GM18507 (cell line): ENCODE results near the gene RBM4.
"Not testable (repeated sequence)": the region's sequence is repeated elsewhere in the genome, so short reads cannot be mapped to it uniquely, and the experiment has no call there.

Source experiments
- DNase-seq: peaks from one replicate; pipeline ENCODE4 v3.0.0; 2011; ENCODE audit warnings: low read depth; ENCODE audit not compliant: insufficient read length; ENCODE audit errors: extremely low spot score
- FAIRE-seq: peaks from 2 replicates; lab custom pipeline; 2011; peaks lifted over from hg19 to GRCh38; lab: Jason Lieb, UNC

The RBM4 gene

GRCh38 chr11:66614073-66614472 is 24.4 kb upstream of the RBM4 start:
- DNase-seq (no peak), FAIRE-seq (no peak)

GRCh38 chr11:66616379-66617154 is 21.9 kb upstream of the RBM4 start, which contains the start of gene RBM14:
Gene RBM14 (plus strand): TSS chr11:66616630. CDS start chr11:66616721, 91 bp downstream.
- FAIRE-seq (peak; percentile 93), DNase-seq (peak; percentile 98)

GRCh38 chr11:66617155-66617834 is 21.2 kb upstream of the RBM4 start:
- no peak for DNase-seq
- FAIRE-seq = no peak

- DNase-seq = no peak
- no peak for FAIRE-seq
These were observed 19.4 kb upstream of the RBM4 start for GRCh38 chr11:66619080-66619554.

- DNase-seq (no peak), FAIRE-seq (no peak)
These were observed 14.1 kb upstream of the RBM4 start for GRCh38 chr11:66624450-66624849.

- DNase-seq (no peak), FAIRE-seq (no peak)
These were observed 13.3 kb upstream of the RBM4 start for GRCh38 chr11:66625041-66625751.

GRCh38 chr11:66625752-66626149 is 12.8 kb upstream of the RBM4 start:
- FAIRE-seq (no peak), DNase-seq (no peak)

- no peak for FAIRE-seq
- DNase-seq = no peak
These were observed 12.1 kb upstream of the RBM4 start for GRCh38 chr11:66626382-66626781.

- DNase-seq (no peak), FAIRE-seq (no peak)
These were observed 11.6 kb upstream of the RBM4 start for GRCh38 chr11:66626926-66627325.

- no peak for DNase-seq
- FAIRE-seq = no peak
These were observed 10.4 kb upstream of the RBM4 start for GRCh38 chr11:66628061-66628603.

GRCh38 chr11:66629356-66629755 is 9.1 kb upstream of the RBM4 start:
- DNase-seq = no peak
- FAIRE-seq = no peak

GRCh38 chr11:66631883-66632282 is 6.6 kb upstream of the RBM4 start:
- DNase-seq (no peak), FAIRE-seq (no peak)

GRCh38 chr11:66632952-66633351 is 5.6 kb upstream of the RBM4 start:
- FAIRE-seq (no peak), DNase-seq (no peak)

- DNase-seq = no peak
- FAIRE-seq = no peak
These were observed 2.1 kb upstream of the RBM4 start for GRCh38 chr11:66636411-66636810.

- DNase-seq = no peak
- FAIRE-seq = no peak
These were observed 836 bp upstream of the RBM4 start for GRCh38 chr11:66637557-66638176.

- DNase-seq (no peak), FAIRE-seq (no peak)
These were observed 737 bp downstream of the RBM4 start for GRCh38 chr11:66639066-66639813.

- FAIRE-seq, DNase-seq: not testable (repeated sequence)
These were observed 1.4 kb downstream of the RBM4 start for GRCh38 chr11:66639814-66640340.

- FAIRE-seq (no peak), DNase-seq (no peak)
These were observed 3.3 kb downstream of the RBM4 start for GRCh38 chr11:66641834-66642233.
